ENCODE results near the gene ZNF653. TPM values are rescaled to one million over a fixed set of nuclear protein-coding genes. Genes with fewer than 3 reads are reported as not detected.
A peak's percentile ranks its signal among the peaks of the same experiment; 100 is the strongest.

Gene ZNF653
- total and polyA plus RNA-seq, 2 of the 8 experiments (the other 6 are each of a cell fraction or from before 2014, with no cell fraction given), result 7.0 to 7.9 TPM

DNA sequence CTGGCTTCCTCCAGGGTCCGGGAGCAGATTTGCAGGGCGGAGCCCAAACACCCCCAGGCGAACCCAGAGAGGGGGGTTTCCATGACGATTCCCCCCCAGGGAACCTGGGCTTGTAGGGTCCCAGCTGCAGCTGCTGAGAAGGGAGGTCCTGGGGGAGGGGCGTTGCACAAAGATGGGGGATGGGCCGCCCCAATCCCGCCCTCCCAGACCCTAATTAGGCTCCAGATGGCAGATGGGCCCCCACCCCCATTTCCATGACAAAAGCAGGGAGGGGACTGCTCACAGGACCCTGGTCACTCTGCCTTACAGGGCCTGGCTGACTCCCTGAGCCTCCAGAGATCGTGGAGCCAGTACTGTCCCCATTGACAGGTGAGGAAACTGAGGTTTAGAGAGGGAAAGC, 40.0 kb downstream of the ZNF653 start:
- Histone ChIP-seq H2BK20ac (ENCODE audit: low read length) (no peak overlapping the region), H4K91ac (replicated peaks; ENCODE audit: insufficient read length, low read length) (peak overlapping the region; percentile 25), H2BK15ac (ENCODE audit: low read length) (no peak overlapping the region), H2BK12ac (ENCODE audit: low read depth, low read length) (peak overlapping the region; percentile 44; the same call in 1 of the 2 replicates), H3K9ac (replicated peaks in 1 of 4; ENCODE audit: extremely low read depth in 1 of 4, low read depth in 3 of 4, low read length in 3 of 4) (no peak overlapping the region), H2AFZ (ENCODE audit: low read length) (no peak overlapping the region), H3K36me3 (ENCODE audit: control insufficient read depth in 2 of 4, insufficient read depth in 4 of 4, low read length in 3 of 4) (no peaks in the 10 kb centered on the region), H3K27me3 (replicated peaks in 1 of 4; ENCODE audit: control insufficient read depth in 3 of 4, extremely low read depth in 1 of 4, insufficient read depth in 3 of 4, low read length in 3 of 4) (no peaks in the 10 kb centered on the region), H2BK120ac (replicated peaks; ENCODE audit: low read depth, low read length) (no peak overlapping the region), H3K18ac (ENCODE audit: extremely low read depth, low read length) (no peak overlapping the region; the same call in none of the 2 replicates), H3K4me1 (replicated peaks in 1 of 4; ENCODE audit: control insufficient read depth in 3 of 4, insufficient read depth in 4 of 4, low read length in 3 of 4) (peaks cover 4 to 15% (median 10%) of the 10 kb centered on the region in 4 experiments; a peak in 6 of 7 replicates), H3K23ac (ENCODE audit: insufficient read length) (no peak overlapping the region), H2AK5ac (ENCODE audit: low read depth, low read length) (no peak overlapping the region), H3K23me2 (ENCODE audit: low read depth, low read length) (peaks cover 9% of the 10 kb centered on the region; the same call in 1 of the 2 replicates), H3K79me1 (ENCODE audit: low read depth, low read length) (peaks cover 4% of the 10 kb centered on the region; the same call in 1 of the 2 replicates), H3K9me3 (ENCODE audit: insufficient read depth in 2 of 2, low read depth in 1 of 2, low read length in 1 of 2) (no peaks in the 10 kb centered on the region), H3K27ac (ENCODE audit: low read depth, low read length) (no peak overlapping the region), H3K4ac (replicated peaks; ENCODE audit: insufficient read length, low read depth, low read length) (no peak overlapping the region), H3K79me2 (ENCODE audit: control insufficient read depth in 1 of 2, insufficient read depth in 2 of 2, low read length in 2 of 2) (no peaks in the 10 kb centered on the region), H4K8ac (ENCODE audit: extremely low read depth, insufficient read depth, low read length) (peak overlapping the region; percentile 69; the same call in 1 of the 2 replicates), H3K14ac (ENCODE audit: insufficient read length) (no peak overlapping the region), H3K4me2 (ENCODE audit: insufficient read depth in 1 of 2, low read depth in 2 of 2, low read length in 2 of 2) (peak overlapping the region; percentile 42 to 52), H4K20me1 (replicated peaks in 1 of 2; ENCODE audit: control insufficient read depth in 1 of 2, insufficient read depth in 2 of 2, low read length in 2 of 2) (peaks cover 0 to 9% of the 10 kb centered on the region in 2 experiments), H3K56ac (replicated peaks; ENCODE audit: insufficient read length, low read depth, low read length) (no peak overlapping the region), H2BK5ac (ENCODE audit: low read depth, low read length) (peak overlapping the region; percentile 40; the same call in 1 of the 2 replicates), H4K5ac (ENCODE audit: insufficient read length, low read depth, low read length) (peak overlapping the region; percentile 25), H3K4me3 (ENCODE audit: extremely low read depth in 1 of 4, insufficient read depth in 2 of 4, low read depth in 3 of 4, low read length in 4 of 4) (peak overlapping the region in 1 of 4 experiments; percentile 34; a peak in 1 of 8 replicates)
- 88% methylated on average over 5 of the region's 8 CpGs; no CpG with 5 or more reads in 1 of the 2 experiments for WGBS, 2 experiments (ENCODE audit: extremely low coverage in 1 of 2, insufficient coverage in 1 of 2, insufficient read length in 1 of 2, insufficient replicate concordance in 2 of 2, low coverage in 1 of 2, low lambda C conversion rate in 2 of 2, missing lambda C conversion rate in 1 of 2)
- no peak for DNase-seq (ENCODE audit: low read depth in 1 of 2, low spot score in 2 of 2)
- ChIA-PET POLR2A (ENCODE audit: partially characterized antibody) (no interaction called here), CTCF (ENCODE audit: partially characterized antibody) (no interaction called here)
- FAIRE-seq, result no peak
